ENCODE measurements around the gene MESP2.

MESP2 gene

DNA sequence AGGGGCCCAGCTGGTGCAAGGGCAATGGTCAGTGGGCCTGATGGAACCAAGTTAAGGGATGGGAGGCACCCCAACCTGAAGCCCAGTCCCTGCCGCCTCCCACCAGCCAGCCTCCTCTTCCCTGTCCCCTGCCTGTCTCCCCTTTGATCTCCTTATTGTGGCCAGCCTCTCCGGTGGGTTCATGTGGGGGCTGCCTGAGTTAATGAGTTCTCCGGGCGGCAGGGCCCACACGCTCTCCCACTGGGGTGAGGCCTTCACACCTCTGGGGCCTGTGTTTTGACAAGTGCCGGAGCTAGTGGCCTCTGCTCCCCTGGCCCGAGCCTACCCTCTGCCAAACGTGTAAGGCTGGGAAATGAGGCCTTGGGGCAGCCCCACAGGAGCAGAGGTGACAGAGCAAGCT is 17.8 kb upstream of the MESP2 start:
- no peak for DNase-seq

DNA sequence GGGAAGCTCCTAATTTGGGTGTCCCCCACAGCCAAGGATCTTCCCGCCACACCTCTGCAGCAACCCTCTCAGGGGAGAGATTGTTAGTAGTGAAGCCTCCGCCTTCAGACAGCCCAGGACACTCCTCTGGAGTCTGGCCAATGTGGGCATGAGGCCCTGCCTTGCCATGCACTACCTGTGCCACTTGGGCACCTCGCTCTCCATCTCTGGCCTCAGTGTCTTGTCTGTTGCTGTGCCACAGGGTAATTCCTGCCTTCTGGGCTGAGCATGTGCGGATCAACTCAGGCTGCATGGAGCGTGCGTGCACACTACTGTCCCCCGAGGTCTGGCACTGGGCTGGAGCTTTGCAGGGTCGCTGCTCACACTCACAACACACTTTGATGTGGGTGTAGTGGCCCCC is 17.2 kb upstream of the MESP2 start:
- DNase-seq: no peak

DNA sequence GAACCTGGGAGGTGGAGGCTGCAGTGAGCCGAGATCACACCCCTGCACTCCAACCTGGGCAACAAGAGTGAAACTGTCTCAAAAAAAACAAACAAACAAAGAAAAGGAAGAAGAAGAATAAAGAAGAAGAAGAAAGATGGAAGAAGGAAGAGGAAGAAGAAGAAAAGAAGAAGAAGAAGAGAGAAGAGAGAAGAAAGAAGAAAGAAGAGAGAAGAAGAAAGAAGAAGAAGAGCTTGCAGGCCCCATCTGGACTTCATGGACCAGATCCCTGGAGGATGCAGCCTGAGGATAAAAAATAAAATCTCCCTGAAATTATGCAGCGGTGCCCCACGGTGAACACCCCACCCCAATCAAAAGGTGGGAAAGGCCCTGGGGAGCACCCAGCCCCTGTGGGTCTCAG is 16.3 kb upstream of the MESP2 start:
- no peak for DNase-seq

DNA sequence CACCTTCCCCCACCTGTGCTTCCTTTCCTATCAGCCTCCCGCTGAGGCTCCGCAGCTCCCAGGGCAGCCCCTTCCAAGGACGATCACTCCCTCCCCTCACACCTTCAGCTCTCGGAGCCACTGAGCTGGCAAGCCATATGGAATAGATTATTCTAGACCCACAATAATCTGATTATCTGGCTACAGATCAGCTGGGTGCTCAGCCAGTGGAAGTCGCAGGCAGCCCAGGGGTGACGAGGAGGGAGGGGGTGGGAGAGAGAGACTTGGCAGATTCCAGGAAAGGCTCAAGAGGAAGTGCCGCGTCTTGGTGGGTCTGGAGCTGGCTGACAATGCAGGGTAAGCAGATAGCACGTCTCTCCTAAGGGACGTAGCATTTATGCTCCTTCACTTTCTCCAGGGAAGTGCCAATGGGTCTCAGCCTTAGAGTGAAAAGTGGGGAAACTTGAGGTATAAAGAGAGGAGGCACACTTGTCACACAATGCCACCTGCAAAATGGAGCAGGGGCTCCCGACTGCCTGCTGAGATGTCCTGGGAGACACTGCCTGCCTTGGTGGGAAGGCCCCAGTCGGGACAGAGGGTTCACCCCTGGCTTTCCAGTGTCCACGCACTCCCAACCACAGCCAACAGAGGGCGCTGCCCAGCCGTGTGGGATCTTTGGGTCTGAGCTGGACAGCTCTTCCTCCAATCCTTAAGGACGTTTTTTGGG is 15.7 kb upstream of the MESP2 start:
- DNase-seq: peak; percentile 80

DNA sequence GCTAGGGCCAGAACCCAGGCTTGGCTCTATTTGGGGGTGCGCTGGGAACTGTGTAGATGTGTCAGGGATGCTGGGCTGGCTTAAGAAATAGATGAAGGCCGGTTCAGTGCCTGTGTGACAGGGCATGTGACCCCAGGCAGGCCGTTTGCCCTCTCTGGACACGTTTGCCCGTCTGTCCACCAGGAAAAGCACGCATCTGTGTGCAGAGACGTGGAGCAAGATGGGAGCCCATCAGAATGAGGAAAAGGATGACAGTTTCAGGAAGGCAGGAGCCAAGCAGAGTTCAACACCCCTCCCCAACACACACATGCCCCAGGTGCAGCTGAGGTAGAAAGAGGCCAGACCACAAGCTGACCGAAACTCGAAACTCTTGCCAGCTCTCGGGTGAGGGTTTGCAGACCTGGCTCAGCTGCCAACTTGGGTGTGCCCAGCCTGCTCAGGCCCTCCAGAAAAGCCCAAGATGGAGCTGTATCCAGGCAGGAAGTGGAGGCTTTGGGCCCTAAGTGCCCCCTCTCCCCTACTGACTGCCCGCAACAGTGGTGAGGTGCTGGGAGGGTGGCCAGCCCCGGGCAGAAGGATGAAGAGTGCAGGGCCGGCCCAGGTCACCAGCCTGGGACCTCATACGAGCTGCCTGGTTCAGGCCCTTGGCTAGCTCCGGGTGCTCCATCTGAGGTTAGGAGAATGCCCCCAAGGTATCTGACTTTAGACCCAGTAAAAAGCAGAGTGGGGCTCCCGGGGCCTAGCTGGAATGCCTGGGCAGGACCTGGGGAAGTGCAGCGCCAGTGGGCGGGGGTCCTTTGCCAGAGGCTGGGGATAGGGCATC is 14.9 kb upstream of the MESP2 start:
- DNase-seq: no peak

DNA sequence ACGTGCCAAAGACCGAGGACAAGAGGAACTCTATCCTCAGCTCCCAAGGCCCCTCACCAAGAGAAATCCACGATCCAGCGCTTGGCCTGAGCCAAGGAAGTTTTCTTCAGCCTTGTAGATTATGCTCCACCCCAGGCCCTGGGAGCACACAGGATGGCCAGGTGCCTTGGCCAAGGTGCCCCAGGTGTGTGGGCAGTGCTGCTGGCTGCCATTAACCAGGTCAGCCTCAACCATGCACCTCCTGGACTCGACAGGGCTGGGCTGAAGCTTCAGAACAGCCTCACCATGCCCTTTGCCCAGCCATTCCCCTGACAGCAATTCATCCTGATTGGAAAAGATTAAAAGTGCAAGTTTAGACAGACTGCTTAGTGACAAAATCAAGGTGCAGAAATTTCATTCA is 14.2 kb upstream of the MESP2 start:
- no peak for DNase-seq

DNA sequence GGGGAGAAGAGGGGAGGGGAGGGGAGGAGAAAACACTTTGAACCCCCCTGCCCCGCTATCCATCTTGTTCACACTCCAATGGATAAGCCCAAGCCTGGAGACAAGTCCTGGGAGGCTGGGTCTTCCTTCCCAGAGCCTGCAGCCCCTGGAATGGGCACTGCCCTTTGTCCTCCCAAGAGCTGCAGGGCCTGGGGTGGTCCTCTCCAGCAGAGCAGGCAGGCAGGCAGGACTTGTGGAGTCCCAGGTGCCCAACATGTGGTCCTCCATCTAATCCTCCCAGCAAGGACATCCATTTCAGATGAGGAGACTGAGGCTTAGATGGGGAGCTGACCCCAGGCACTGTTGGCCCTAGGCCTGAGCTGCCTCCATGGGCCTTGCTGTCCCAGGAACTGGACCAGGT is 10.4 kb upstream of the MESP2 start:
- no peak for DNase-seq

DNA sequence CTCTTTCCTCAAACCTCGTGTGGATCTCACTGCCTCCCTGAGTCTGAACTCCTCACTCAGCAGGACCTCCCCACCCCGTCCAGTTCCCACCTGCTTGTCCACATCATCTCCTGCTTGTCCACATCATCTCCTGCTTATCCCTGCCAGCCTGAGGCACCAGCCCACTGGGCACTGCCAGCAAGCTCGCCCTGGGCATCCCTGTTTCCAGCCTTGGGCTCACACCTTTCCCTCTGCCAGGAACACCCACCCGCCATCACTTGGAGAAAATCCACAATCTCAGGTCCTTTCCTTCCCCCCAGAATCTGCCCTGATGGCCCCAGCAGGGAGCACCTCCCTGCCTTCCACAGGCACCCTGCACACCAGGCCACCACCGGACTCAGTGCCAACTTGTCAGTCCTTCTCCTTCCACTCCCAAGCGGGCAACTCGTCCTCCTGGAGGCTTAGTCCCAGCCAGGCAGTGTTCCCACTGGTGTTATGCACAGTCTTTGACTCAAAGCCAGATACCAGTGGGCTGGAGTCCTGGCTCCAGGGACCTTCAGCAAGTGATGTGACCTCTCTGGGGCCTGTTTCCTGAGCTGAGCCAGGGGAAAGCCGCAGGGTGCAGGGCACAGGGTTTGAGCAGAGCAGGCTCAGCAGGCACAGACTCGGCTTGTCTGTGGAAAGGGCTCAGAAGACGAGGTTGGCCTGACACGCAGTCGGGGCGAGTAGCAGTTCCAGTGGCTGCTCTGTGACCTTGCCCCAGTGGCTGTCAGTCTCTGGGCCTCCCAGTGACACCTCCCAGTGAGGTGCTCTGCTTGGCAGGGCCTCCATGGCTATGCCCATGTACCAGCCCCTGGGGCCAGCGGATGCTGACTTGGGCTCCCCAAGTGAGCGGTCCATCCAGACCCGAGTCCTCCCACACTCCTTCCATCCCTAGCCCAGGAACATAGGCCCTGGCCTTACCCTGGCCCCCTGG is 9.5 kb upstream of the MESP2 start:
- DNase-seq: no peak

DNA sequence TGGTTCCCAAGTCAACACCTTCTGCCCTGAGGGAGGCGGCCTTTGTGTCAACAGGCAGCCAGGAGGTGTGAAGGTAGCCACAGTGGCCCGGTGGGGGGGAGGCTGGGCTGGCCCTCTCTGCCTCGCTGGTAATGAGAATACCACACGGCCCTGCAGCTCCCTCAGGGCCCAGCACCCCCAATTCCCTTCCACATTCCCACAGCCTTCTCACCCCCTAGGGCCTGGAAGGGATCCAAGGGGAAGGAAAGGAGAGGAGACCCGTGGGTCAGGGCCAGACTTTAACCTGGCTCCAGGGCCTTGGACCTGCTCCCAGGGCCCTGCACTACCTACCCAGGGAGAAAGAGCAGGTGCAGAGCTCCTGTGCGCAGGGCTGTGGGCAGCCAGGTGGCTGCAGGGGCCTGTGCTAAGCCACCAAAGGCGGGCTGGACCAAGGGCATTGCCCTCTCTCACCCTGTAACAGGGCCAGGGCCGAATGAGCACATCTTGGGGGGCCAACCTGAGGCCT is 8.7 kb upstream of the MESP2 start:
- no peak for DNase-seq

DNA sequence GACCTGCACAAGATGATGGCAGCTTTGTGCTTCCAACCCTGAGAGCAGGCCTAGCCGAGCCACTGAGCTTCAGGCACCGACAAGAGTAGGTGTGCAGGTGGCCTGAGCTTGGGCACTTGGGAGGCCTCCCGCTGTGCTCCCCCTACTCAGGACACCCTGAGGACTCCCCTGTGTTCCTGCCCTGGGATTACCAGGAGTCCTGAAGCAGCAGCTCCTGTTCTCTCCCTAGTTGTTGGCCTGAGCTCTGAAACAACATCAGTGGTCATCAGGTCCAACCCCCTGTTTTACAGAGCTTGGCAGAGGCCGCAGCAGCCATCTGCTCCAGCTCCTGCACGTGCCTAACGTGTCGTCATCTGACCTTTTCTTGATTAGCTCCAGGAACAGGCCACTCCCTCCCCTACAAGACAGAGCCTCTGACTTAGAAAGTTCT is 8.0 kb upstream of the MESP2 start:
- DNase-seq: no peak

DNA sequence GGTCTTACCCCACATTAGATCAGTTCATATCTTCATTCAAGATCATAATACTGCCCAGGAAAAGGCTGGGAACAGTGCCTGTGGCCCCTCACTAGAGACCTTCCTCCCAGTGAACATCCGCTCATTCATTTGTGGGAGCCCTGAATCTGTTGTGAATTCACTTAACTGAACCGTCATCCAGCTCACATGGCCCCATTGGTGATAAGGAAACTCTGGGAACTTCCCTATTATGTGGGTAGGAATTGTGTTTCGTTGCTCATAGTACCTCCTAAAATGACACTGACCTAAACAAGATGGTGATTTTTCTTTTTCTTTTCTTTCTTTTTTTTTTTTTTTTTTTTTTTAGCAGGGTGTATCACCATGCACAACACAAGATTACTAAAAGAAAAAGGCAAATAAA is 6.8 kb upstream of the MESP2 start:
- DNase-seq: no peak

DNA sequence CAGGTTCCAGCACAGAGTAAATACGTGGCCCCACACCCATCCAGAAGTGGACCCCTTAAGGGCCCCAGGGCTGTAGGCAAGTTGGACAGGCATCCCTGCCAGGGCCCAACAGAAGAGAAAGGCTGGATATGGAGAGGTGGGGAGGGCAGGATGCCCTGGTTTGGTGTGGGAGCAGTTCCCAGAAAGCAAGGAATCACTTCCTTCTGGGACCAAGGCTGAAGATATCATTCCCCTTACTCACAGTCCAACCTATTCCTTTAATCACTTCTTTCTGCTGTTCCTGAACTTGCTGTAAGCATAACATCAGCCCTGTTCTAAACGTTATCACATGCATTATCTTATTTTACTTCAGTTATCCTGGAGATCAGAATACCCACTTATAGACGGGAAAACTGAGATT is 6.1 kb upstream of the MESP2 start:
- no peak for DNase-seq

DNA sequence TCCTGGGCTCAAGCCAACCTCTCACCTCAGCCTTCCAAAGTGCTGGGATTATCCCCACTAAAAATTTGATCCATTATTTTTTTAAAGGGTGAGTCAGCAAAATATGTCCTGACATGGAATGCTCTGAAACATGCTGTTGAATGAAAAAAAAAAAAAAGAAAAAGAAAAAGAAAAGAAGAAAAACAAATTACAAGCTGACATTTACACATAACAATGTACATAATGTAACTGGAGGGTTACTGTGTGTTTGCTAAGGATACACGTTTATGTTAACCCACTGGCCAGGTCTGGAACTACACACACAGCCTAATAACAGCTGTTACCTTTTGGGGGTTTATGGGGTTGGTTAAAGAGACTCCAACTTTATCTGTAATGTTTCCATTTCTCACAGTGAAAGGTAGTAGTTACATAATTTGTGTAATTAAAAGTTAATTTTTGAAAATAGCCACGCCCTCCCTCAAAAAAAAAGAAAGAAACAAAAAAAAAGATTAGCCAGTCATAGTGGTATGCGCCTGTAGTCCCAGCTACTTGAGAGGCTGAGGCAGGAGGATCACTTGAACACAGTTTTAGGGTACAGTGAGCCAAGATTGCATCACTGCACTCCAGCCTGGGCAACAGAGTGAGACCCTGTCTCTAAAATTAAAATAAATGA is 3.1 kb upstream of the MESP2 start:
- DNase-seq: peak; percentile 41

DNA sequence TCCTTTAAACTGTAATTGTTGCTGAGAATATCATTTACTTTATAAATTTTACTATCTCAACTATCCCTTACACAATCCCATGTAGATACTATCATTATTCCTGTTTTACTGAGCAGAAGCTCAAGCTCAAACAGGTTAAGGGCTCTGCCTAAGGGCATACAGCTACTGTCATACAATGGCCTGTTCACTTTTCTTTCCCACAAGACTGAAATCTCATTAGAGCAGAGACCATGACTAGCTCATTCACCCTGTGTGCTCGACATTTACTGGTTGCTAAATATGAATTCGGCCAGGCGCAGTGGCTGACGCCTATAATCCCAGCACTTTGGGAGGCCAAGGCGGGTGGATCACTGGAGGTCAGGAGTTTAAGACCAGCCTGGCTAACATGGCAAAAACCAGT is 1.6 kb upstream of the MESP2 start:
- DNase-seq: no peak

DNA sequence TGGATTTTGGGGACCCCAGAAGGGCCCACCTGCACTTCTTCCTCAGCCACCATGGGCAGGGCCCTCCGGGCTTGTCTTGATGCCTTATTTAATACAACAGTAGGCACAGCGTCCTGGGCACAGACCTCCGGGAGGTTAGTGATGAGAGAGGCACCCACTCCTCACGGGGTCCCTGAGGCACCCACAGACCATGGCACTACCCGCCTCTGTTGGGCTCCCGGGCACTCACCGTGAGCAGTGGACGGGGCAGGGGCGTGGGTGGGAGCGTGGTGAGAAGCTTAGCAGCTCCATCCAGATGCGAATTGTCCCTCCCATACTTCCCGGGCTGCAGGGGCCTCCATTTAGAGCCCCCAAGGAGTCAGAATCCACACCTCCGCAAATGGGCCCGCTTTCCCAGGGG is 317 bp upstream of the MESP2 start:
- DNase-seq: no peak

DNA sequence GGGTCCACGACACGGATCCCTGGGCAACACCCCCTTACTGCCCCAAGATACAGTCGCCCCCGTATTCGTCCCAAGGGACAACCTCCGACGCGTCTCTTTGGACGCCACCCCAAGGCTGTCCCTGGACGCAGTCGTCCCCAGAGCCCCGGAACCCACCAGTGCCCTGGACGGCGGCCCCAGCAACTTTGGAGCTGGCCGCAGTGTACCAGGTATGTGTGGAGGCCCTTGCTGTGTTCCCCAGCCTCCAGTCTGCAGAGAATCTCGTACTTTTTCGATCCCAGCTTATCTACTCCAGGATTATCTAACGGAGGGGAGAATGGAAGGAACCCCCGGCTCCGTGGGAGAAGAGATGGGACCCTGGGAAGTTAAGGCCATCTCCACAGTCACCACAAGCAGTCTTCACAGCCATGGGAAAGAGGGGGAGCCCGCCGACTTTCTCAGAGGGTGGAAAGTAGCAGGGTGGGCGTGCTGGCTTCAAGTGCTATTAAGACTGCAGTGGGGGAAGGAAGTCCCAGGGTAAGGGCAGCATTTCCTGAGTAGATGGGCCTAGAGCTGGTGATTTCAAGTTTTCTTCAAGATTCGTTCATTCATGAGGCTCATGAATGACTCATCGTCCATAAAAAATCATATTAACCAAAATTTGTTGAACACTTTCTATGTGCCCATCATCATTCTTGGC is 1.1 kb downstream of the MESP2 start:
- DNase-seq: no peak

DNA sequence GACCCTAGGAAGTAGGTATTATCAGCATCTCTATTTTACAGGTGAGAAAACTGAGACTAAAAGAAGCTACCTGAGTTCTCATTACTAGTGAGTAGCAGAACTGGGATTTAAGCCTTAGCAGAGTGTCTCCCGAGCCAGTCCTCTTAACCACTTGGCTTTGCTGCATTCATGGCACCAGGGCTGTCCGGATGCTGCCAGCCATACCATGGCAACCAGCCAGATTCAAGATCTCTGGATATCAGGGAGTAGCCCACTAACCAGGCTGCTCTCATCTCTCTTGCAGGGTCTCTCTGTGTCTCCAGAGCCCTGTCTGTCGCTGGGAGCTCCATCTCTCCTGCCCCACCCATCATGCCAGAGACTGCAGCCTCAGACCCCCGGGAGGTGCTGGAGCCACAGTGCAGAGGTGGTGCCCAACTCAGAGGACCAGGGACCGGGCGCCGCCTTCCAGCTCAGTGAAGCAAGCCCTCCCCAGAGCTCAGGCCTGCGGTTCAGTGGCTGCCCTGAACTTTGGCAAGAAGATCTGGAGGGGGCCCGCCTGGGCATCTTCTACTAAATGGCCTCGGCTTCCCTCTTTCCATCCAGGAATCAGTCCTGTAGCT is 1.7 kb downstream of the MESP2 start:
- peak; percentile 41 for DNase-seq

DNA sequence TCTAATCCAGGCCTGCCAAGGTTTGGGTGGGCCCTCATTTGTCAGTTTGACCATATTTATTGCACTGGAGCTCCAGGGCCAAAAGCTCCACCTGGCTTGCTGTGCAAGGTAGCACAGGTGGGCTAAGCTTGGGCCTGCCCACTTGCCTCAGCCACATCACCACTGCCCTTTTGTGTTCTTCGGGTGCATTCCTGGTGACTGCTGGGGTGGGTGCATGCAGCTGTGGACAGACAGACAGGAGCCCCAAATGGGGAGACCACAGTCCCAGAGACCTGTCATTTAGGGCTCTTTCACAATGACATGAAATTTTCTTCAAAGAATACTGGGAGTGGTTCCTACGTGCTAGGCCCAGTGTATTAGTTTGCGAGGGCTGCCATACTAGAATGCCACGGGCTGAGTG is 2.7 kb downstream of the MESP2 start:
- DNase-seq: no peak

DNA sequence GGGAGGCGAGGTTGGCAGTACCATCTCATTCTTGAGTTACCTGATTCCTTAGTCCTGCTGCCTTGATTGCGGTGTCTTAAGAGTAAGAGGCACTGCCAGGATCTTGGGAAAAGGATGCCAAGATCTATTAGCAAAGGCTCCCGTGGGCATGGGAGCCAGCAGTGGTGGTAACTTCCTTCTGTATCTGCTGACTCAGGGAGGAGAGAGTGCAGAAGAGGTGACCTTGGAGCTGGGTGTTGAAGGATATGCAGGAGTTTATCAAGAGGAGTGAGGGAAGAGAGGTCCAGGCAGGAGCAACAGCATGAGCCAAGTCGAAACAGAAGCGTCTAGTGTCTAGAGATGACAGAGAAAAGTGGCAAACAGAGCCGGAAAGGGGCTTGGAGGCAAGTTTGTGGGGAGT is 4.5 kb downstream of the MESP2 start:
- DNase-seq: no peak

DNA sequence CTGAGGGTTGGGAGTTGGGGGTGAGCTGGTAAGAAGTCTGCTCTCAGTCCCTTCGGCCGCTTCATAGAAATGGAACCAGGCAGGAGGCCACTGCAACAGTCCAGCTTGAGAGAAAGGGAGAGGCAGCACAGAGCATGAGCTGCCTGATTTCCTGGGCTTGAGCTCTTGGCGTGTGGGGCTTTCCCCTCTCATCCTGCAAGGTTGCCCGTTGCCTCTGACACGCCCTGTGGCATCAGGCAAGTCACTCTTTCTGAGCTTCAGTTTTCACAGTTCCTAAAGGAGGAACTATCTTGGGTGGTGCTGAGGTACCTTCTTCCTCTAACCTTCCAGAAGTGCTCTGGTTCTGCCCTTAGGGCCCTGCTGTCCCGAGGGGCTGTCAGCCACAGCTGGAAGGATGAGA is 4.9 kb downstream of the MESP2 start:
- DNase-seq: no peak

DNA sequence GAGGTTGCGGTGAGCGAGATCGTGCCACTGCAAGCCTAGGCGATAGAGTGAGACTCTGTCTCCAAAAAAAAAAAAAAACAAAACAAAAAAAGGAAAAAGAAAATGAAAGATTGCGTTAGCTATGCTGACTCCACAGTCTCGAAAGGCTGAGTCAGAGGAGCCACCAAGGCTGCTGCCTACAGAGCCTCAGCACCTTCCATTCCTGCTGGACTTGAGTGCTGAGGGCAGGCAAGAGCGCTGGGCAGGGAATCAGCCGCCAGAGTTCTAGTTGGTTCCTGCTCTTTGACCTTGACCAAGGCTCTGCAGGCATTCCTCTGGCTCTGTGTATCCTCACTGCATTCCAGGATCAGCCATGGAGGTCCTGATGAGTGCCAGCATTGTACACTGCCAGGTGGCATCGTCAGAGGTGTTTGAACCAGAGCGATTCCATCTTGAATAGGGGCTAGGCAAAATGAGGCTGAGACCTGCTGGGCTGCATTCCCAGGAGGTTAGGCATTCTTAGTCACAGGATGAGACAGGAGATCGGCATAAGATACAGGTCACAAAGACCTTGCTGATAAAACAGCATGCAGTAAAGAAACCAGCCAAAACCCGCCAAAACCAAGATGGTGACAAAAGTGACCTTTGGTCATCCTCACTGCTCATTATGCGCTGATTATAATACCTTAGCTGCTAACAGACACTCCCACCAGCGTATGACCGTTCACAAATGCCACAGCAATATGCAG is 5.9 kb downstream of the MESP2 start:
- DNase-seq: no peak

All from hematopoietic multipotent progenitor cell treated with erythropoietin and hydrocortisone succinate and interleukin-3 and kit ligand, for 8 days (in vitro differentiated cells).